ENCODE results near the gene PDYN. TPM values are rescaled to one million over a fixed set of nuclear protein-coding genes. Genes with fewer than 3 reads are reported as not detected.

The PDYN gene
- total and polyA plus RNA-seq, 9 of the 15 experiments (the other 6 are each of a cell fraction or from before 2014, with no cell fraction given) = not detected

DNA sequence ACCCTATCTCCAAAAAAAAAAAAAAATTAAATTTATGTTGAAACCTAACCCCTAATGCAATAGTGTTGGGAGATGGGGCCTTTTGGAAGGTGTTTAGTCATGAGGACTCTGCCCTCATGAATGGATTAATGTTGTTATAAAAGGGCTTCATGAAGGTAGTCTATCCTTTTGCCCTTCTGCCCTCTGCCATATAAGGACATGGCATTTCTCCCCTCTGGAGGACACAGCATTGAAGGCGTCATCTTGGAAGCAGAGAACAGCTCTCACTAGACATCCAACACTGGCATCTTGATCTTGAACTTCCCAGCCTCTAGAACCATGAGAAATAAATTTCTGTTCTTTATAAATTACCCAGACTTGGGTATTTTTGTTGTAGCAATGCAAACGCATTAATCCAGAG lies 35.4 kb downstream of the PDYN start:
- no peak for FAIRE-seq
- H4K20me1 ChIP-seq (replicated peaks; ENCODE audit: control insufficient read depth, insufficient read depth, low read length) = no peaks in the 10 kb centered on the region
- H2AFZ ChIP-seq (ENCODE audit: low read depth, low read length) = no peak overlapping the region
- in situ Hi-C loops (cut with MboI) = no loop called here
- H3K9me1 ChIP-seq (ENCODE audit: control insufficient read depth, insufficient read depth, low read length) = no peaks in the 10 kb centered on the region
- no TSS peak for BruUV-seq (replicated peaks)
- no peaks in the 10 kb centered on the region for H3K4me1 ChIP-seq (replicated peaks in 1 of 2; ENCODE audit: control insufficient read depth in 2 of 2, insufficient read depth in 2 of 2, low read length in 2 of 2)
- no peak overlapping the region for H3K9ac ChIP-seq (ENCODE audit: insufficient read depth in 1 of 2, low read depth in 2 of 2, low read length in 2 of 2)
- ATAC-seq = no peak
- H3K4me2 ChIP-seq (ENCODE audit: insufficient read depth, low read length) = no peak overlapping the region
- DNase-seq (ENCODE audit: extremely low read depth in 1 of 4, low spot score in 3 of 4) = no peak
- no peaks in the 10 kb centered on the region for H3K36me3 ChIP-seq (ENCODE audit: control insufficient read depth, insufficient read depth, low read length)
- H3K9me3 ChIP-seq (replicated peaks; ENCODE audit: control insufficient read depth, insufficient read depth, low read depth, low read length) = no peaks in the 10 kb centered on the region
- CTCF ChIA-PET (ENCODE audit: low intra/inter-chr PET ratio) = no interaction called here
- no peak overlapping the region for H3K27ac ChIP-seq (ENCODE audit: extremely low read depth, low read depth, low read length)
- H3K4me3 ChIP-seq = no peak overlapping the region
- H3K27me3 ChIP-seq (ENCODE audit: control insufficient read depth in 2 of 2, insufficient read depth in 2 of 2, low read length in 2 of 2) = no peaks in the 10 kb centered on the region
- H3K79me2 ChIP-seq (ENCODE audit: control insufficient read depth, insufficient read depth, low read length) = no peaks in the 10 kb centered on the region
- intact Hi-C loops (cut with micrococcal nuclease) = no loop called here
- POLR2A ChIA-PET = no interaction called here
- 0% methylated on average over 1 of the region's 2 CpGs for WGBS (ENCODE audit: insufficient coverage, low coverage, missing lambda C conversion rate)
- TF ChIP-seq, protein P1, sequence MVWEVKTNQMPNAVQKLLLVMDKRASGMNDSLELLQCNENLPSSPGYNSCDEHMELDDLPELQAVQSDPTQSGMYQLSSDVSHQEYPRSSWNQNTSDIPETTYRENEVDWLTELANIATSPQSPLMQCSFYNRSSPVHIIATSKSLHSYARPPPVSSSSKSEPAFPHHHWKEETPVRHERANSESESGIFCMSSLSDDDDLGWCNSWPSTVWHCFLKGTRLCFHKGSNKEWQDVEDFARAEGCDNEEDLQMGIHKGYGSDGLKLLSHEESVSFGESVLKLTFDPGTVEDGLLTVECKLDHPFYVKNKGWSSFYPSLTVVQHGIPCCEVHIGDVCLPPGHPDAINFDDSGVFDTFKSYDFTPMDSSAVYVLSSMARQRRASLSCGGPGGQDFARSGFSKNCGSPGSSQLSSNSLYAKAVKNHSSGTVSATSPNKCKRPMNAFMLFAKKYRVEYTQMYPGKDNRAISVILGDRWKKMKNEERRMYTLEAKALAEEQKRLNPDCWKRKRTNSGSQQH (CRISPR knock-in tag; IDR thresholded peaks at IDR 0.05) = no peak
- no peak for TF ChIP-seq BRCA1 (IDR thresholded peaks at IDR 0.05)
- TF ChIP-seq BRCA1 (CRISPR knock-in tag; IDR thresholded peaks at IDR 0.05) = no peak
- no peak for TF ChIP-seq MAZ (CRISPR knock-in tag; conservative IDR thresholded peaks at IDR 0.05 in 1 of 2, IDR thresholded peaks at IDR 0.05 in 1 of 2)
- TF ChIP-seq ZNF197 (CRISPR knock-in tag; IDR thresholded peaks at IDR 0.05; ENCODE audit: low read depth) = no peak
- no peak for TF ChIP-seq THRA (IDR thresholded peaks at IDR 0.05)
- no peak for TF ChIP-seq PTTG1 (tag; IDR thresholded peaks at IDR 0.05; ENCODE audit: low read depth)
- no peak for TF ChIP-seq FUS (optimal IDR thresholded peaks at IDR 0.05; ENCODE audit: low read depth, low read length)
- TF ChIP-seq ZNF717 (CRISPR knock-in tag; IDR thresholded peaks at IDR 0.05) = no peak
- TF ChIP-seq FOXA3 (CRISPR knock-in tag; conservative IDR thresholded peaks at IDR 0.05 in 1 of 2, IDR thresholded peaks at IDR 0.05 in 1 of 2) = no peak
- no peak for TF ChIP-seq ZBTB40 (IDR thresholded peaks at IDR 0.05)
- no peak for TF ChIP-seq ZBTB40 (CRISPR knock-in tag; IDR thresholded peaks at IDR 0.05)

Data from K562 (cell line).